ENCODE measurements around the gene ABHD5.

DNA sequence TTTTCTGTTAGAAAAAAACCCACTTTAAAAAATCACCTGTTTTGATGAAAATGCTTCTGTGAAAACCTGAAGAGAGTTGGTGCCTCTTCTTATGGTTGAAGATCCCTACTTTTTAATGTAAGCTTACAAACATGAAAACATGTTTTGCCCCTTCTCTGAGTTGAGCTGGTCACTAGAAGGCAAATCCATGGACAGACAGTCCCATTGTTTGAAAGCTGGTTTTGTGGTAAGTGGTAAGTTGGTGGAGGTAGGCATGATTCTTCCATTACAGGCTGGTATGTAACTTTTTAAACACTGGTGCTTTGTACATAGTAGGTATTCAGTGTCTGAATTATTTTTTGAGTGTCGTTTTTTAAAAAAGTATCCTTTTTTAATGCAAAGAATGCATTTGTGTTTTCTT, 6.1 kb downstream of the ABHD5 start:
- no peak for TF ChIP-seq ETV6 (CRISPR knock-in tag; IDR thresholded peaks at IDR 0.05)
- TF ChIP-seq, protein P1, sequence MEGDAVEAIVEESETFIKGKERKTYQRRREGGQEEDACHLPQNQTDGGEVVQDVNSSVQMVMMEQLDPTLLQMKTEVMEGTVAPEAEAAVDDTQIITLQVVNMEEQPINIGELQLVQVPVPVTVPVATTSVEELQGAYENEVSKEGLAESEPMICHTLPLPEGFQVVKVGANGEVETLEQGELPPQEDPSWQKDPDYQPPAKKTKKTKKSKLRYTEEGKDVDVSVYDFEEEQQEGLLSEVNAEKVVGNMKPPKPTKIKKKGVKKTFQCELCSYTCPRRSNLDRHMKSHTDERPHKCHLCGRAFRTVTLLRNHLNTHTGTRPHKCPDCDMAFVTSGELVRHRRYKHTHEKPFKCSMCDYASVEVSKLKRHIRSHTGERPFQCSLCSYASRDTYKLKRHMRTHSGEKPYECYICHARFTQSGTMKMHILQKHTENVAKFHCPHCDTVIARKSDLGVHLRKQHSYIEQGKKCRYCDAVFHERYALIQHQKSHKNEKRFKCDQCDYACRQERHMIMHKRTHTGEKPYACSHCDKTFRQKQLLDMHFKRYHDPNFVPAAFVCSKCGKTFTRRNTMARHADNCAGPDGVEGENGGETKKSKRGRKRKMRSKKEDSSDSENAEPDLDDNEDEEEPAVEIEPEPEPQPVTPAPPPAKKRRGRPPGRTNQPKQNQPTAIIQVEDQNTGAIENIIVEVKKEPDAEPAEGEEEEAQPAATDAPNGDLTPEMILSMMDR (IDR thresholded peaks at IDR 0.05) = no peak
- TF ChIP-seq, protein P2, sequence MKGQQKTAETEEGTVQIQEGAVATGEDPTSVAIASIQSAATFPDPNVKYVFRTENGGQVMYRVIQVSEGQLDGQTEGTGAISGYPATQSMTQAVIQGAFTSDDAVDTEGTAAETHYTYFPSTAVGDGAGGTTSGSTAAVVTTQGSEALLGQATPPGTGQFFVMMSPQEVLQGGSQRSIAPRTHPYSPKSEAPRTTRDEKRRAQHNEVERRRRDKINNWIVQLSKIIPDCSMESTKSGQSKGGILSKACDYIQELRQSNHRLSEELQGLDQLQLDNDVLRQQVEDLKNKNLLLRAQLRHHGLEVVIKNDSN (CRISPR knock-in tag; IDR thresholded peaks at IDR 0.05) = no peak
